Stimulated activated CD8-positive, alpha-beta memory T cell treated with anti-CD3 and anti-CD28 coated beads, Interleukin-15, amount 100 ng/mL, for 1 hour (primary cell): ENCODE measurements around the gene EXOSC6.
"Not testable (repeated sequence)": the region's sequence is repeated elsewhere in the genome, so short reads cannot be mapped to it uniquely, and the experiment has no call there.

Source experiments
- DNase-seq: peaks from one replicate; pipeline ENCODE4 v3.0.0-alpha.2; 2020; ENCODE audit warnings: low read depth

Gene EXOSC6

GRCh38 chr16:70198230-70198629 is 53.5 kb downstream of the EXOSC6 start:
- DNase-seq, result not testable (repeated sequence)

GRCh38 chr16:70197611-70198010 is 54.1 kb downstream of the EXOSC6 start:
- not testable (repeated sequence) for DNase-seq
